Measurements from ENCODE around the gene KDM6A. TPM values are rescaled to one million over a fixed set of nuclear protein-coding genes. Genes with fewer than 3 reads are reported as not detected.

Gene KDM6A
- total RNA-seq, 4 donors from 2014 or later, result 42.5 to 163 (median 91.8) TPM

GRCh38 chrX:45140812-45141211, 267.8 kb downstream of the KDM6A start:
- WGBS, 2 donors (ENCODE audit: low coverage in 1 of 2), result 61% methylated on average over 4 of the region's 4 CpGs; no CpG with 5 or more reads in 1 of the 2 donors
- no peak for DNase-seq
- H3K27me3 ChIP-seq, result no peaks in the 10 kb centered on the region
- in situ Hi-C loops (cut with MboI; ENCODE audit: low pct_ligation_motif_present in 1 of 4, low pct_unique_long_range_greater_than_20kb in 1 of 4, low sequenced_read_pairs in 3 of 4), result no loop called here
- no peak overlapping the region for H3K27ac ChIP-seq
- no peaks in the 10 kb centered on the region for H3K4me1 ChIP-seq
- intact Hi-C loops (cut with DNase I; ENCODE audit: low total_unique reads), result no loop called here
- TF ChIP-seq CTCF (IDR thresholded peaks at IDR 0.05) (no peak), EP300 (IDR thresholded peaks at IDR 0.05; ENCODE audit: low read depth) (no peak), POLR2A (IDR thresholded peaks at IDR 0.05) (no peak)
- H3K4me3 ChIP-seq, result no peak overlapping the region
- no peaks in the 10 kb centered on the region for H3K36me3 ChIP-seq
- no peaks in the 10 kb centered on the region for H3K9me3 ChIP-seq

GRCh38 chrX:45142185-45142584, 269.2 kb downstream of the KDM6A start:
- TF ChIP-seq POLR2AphosphoS5 (IDR thresholded peaks at IDR 0.05) (no peak), POLR2A (IDR thresholded peaks at IDR 0.05) (no peak), EP300 (IDR thresholded peaks at IDR 0.05; ENCODE audit: low read depth) (no peak), CTCF (IDR thresholded peaks at IDR 0.05) (no peak)

GRCh38 chrX:45143455-45143854, 270.5 kb downstream of the KDM6A start:
- Histone ChIP-seq H3K9me3 (no peaks in the 10 kb centered on the region), H3K27ac (no peak overlapping the region), H3K36me3 (no peaks in the 10 kb centered on the region), H3K4me3 (no peak overlapping the region), H3K4me1 (no peaks in the 10 kb centered on the region), H3K27me3 (no peaks in the 10 kb centered on the region)
- WGBS, 2 donors (ENCODE audit: low coverage in 1 of 2), result 64 to 88% methylated on average over 1 to 3 of the region's 3 CpGs
- TF ChIP-seq EP300 (IDR thresholded peaks at IDR 0.05; ENCODE audit: low read depth) (no peak), CTCF (IDR thresholded peaks at IDR 0.05) (no peak), POLR2A (IDR thresholded peaks at IDR 0.05) (no peak)
- intact Hi-C loops (cut with DNase I; ENCODE audit: low total_unique reads) (no loop called here), in situ Hi-C loops (cut with MboI; ENCODE audit: low pct_ligation_motif_present in 1 of 4, low pct_unique_long_range_greater_than_20kb in 1 of 4, low sequenced_read_pairs in 3 of 4) (no loop called here)
- DNase-seq, result no peak

More at GRCh38 chrX:45142185-45142584, 269.2 kb downstream of the KDM6A start:
- no peak overlapping the region for H3K4me3 ChIP-seq
- in situ Hi-C loops (cut with MboI; ENCODE audit: low pct_ligation_motif_present in 1 of 4, low pct_unique_long_range_greater_than_20kb in 1 of 4, low sequenced_read_pairs in 3 of 4) (no loop called here), intact Hi-C loops (cut with DNase I; ENCODE audit: low total_unique reads) (no loop called here)
- no peaks in the 10 kb centered on the region for H3K36me3 ChIP-seq
- H3K4me1 ChIP-seq, result no peaks in the 10 kb centered on the region
- no peak for DNase-seq
- H3K27ac ChIP-seq, result no peak overlapping the region
- H3K27me3 ChIP-seq, result no peaks in the 10 kb centered on the region
- H3K9me3 ChIP-seq, result no peaks in the 10 kb centered on the region

- Histone ChIP-seq H3K36me3 (no peaks in the 10 kb centered on the region), H3K9me3 (no peaks in the 10 kb centered on the region), H3K27ac (no peak overlapping the region), H3K4me3 (no peak overlapping the region), H3K4me1 (no peaks in the 10 kb centered on the region), H3K27me3 (no peaks in the 10 kb centered on the region)
- intact Hi-C loops (cut with DNase I; ENCODE audit: low total_unique reads) (no loop called here), in situ Hi-C loops (cut with MboI; ENCODE audit: low pct_ligation_motif_present in 1 of 4, low pct_unique_long_range_greater_than_20kb in 1 of 4, low sequenced_read_pairs in 3 of 4) (no loop called here)
- TF ChIP-seq POLR2A (IDR thresholded peaks at IDR 0.05), result no peak
- no peak for TF ChIP-seq EP300 (IDR thresholded peaks at IDR 0.05; ENCODE audit: low read depth)
- TF ChIP-seq CTCF (IDR thresholded peaks at IDR 0.05), result no peak
- no peak for TF ChIP-seq POLR2AphosphoS5 (IDR thresholded peaks at IDR 0.05)
- DNase-seq, result no peak
- 76% methylated on average over 11 of the region's 11 CpGs; no CpG with 5 or more reads in 1 of the 2 donors for WGBS, 2 donors (ENCODE audit: low coverage in 1 of 2)
These were observed 272.7 kb downstream of the KDM6A start for GRCh38 chrX:45145492-45146215.

All from transverse colon (tissue), 4 donors.